Measurements from ENCODE around the gene GNAS. TPM values are rescaled to one million over a fixed set of nuclear protein-coding genes. Genes with fewer than 3 reads are reported as not detected.

Gene GNAS
- total RNA-seq, 2 experiments from 2014 or later, result 1,022 to 1,326 TPM

DNA sequence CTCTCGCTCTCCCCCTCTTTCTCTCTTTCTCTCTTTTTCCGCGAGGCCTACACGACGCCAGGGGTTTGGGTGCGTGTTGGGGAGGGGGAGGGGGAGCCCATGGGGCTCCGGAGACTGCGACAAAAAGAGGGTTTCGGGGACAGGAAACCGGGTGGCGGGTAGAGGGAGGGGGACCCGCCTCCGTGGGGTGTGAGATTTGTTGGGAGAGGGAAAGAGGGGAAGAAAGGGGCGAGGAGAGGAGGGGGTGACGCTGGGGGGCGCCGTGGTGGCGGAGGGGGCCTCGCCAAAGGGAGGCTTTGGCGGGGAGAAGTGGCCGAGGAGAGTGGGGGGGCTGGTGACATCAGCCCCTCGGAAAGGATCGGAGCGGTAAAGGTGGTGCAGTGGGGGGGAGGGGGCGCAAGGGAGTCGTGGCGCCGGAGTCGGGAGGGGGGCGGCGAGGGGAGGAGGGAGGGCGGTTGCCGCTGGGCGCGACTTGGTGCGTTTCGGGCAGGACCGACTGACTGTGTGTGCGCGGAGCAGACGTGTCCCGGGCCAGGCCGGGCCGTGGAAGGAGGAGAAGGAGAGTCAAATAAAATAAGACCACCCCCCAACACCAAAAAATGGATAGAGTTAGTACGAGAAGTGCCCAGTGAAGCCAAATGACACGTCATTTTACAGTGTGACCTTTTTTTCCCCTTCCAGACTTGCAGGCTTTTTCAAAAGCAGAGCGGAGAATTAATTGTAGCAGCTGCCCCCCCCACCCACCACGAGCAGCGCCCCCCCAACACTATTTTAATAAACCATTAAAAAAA is 39.8 kb downstream of the GNAS start:
- Mint-ChIP-seq H3K9me3 (no peaks in the 10 kb centered on the region), H3K27me3 (no peaks in the 10 kb centered on the region), H3K4me3 (peak overlapping the region; percentile 98), H3K27ac (peak overlapping the region; percentile 99), H3K4me1 (peaks cover 51% of the 10 kb centered on the region), H3K36me3 (ENCODE audit: low read depth) (peaks cover 40% of the 10 kb centered on the region)
- ChIA-PET CTCF (no interaction called here), POLR2A (no interaction called here)
- DNase-seq, result peak; percentile 79

DNA sequence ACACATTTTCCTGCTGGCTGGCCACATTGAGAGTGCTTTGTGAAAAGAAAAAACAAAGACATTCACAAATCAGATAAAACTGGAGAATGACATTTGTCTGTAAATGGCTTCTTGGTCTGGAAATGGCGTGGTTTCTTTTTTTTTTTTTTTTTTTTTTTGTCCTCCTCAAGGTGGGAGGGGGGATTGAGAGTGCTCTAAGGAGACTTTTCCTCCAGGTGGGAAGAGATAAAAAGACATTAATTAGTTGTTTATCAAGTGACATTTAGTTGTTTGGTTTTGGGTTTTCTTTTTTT is 40.4 kb downstream of the GNAS start:
- POLR2A ChIA-PET, result no interaction called here
- Mint-ChIP-seq H3K9me3 (no peaks in the 10 kb centered on the region), H3K27me3 (no peaks in the 10 kb centered on the region), H3K4me1 (peaks cover 51% of the 10 kb centered on the region), H3K36me3 (ENCODE audit: low read depth) (peaks cover 44% of the 10 kb centered on the region), H3K27ac (peak overlapping the region; percentile 99), H3K4me3 (peak overlapping the region; percentile 98)
- no peak for DNase-seq
- CTCF ChIA-PET, result no interaction called here

DNA sequence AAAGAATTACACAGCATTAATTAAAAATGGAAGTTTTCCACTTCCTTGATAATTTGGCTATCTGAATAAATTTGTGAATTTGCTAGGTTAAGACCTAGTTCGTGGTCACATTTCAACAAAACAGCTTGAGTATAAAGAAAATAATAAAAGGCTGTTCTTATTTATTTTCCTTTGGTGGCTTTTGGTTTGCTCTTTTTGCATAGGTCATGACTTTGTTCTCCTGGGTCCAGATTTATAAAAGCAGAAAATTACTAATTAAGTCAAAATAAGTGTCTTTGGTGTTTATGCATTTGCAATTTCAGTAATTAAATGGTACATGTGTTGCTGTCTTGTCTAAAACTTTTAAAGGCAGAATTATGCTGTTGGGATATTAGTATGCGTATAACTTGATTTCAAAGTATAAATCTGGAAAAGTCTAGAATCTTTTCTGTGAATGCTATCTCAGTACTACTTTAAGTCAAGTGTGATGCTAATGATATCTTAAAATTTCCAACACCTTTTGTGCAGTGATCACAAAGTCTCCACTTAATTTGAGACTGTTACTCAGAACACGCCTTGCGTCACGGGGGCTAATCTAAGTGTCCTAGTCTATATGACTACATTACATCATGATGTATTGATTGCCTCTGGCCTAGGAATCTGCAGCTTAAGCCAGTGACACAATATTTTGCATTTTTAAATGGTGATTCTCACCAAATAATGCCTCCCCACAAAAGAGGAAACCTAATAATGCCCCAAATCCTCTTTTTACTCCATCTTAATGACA is 41.0 kb downstream of the GNAS start:
- CTCF ChIA-PET, result no interaction called here
- DNase-seq, result peak; percentile 38
- peak overlapping the region; percentile 98 for H3K4me3 Mint-ChIP-seq
- peaks cover 53% of the 10 kb centered on the region for H3K4me1 Mint-ChIP-seq
- H3K27me3 Mint-ChIP-seq, result no peaks in the 10 kb centered on the region
- H3K9me3 Mint-ChIP-seq, result no peaks in the 10 kb centered on the region
- peaks cover 48% of the 10 kb centered on the region for H3K36me3 Mint-ChIP-seq (ENCODE audit: low read depth)
- H3K27ac Mint-ChIP-seq, result peak overlapping the region; percentile 99
- POLR2A ChIA-PET, result no interaction called here

DNA sequence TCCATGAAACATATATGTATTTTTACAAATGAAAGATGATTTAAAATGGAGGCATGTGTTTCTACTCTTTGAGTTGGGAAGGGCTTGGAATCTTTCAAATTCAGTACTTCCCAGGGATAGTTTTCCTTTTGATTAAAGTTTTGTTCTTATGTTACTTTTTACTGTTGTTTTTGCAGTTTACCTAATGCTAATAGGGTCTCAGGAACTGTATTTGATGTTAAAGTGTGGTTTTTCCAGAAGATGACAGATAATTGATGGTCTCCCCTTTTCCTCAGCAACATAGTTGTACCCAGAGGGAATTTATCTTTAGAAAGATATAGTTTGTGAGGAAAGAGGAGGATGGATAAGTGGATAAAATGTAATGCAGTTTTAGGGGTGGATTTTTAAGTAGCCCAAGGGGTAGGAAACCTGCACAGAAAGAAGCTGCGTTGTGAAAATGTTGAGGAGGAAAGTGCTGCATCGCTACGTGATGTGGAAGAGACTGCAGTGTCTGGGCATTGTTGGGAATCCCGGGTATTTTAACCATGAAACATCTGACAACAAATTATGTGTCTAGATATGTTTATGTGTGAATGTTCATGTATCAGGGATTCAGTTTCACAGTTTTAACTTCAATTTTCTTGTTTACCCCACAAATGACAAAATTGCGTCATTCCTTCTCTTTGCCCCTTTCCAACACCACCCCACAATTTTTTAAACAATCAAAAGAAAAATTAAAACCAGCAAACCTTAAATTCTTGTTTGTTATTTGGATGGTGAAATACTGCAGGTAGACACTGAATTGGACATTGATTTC is 42.3 kb downstream of the GNAS start:
- Mint-ChIP-seq H3K36me3 (ENCODE audit: low read depth) (peaks cover 59% of the 10 kb centered on the region), H3K9me3 (no peaks in the 10 kb centered on the region), H3K4me1 (peaks cover 58% of the 10 kb centered on the region), H3K27me3 (no peaks in the 10 kb centered on the region), H3K27ac (peak overlapping the region; percentile 79), H3K4me3 (peak overlapping the region; percentile 98)
- DNase-seq, result no peak
- ChIA-PET CTCF (no interaction called here), POLR2A (no interaction called here)

DNA sequence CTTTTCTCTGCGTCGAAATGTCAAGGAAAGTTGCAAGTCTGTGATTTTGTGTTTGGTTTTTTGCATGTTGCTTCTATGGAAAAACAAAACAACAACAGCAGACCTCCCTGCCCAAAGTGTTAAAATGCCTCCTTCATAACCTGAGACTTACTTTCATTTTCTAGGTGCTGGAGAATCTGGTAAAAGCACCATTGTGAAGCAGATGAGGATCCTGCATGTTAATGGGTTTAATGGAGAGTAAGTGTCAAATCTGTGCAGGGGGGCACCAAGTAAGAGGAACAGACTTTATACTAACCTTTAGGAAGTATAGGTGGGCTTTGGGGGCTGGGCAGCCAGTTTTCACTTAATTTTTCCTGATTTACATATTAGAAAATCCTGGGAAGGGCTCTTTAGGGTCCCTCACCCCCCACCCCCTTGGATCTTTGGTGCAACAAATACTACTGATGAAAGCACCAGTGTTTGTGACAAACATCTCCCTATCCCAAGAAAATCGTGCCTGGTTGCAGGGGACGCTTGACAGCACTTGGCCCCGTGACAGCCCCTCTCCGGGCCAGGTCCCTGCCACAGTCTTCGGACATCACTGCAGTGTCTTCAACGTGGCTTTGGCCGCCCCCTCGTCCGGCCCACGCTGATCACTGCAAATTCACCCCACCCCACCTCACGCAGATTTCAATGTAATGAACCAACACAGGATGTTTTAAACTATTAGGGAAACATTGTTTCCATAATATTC is 43.1 kb downstream of the GNAS start:
- CTCF ChIA-PET, result no interaction called here
- POLR2A ChIA-PET, result no interaction called here
- H3K27me3 Mint-ChIP-seq, result no peaks in the 10 kb centered on the region
- peaks cover 61% of the 10 kb centered on the region for H3K36me3 Mint-ChIP-seq (ENCODE audit: low read depth)
- DNase-seq, result no peak
- peak overlapping the region; percentile 98 for H3K4me3 Mint-ChIP-seq
- H3K4me1 Mint-ChIP-seq, result peaks cover 65% of the 10 kb centered on the region
- peak overlapping the region; percentile 60 for H3K27ac Mint-ChIP-seq
- H3K9me3 Mint-ChIP-seq, result no peaks in the 10 kb centered on the region

DNA sequence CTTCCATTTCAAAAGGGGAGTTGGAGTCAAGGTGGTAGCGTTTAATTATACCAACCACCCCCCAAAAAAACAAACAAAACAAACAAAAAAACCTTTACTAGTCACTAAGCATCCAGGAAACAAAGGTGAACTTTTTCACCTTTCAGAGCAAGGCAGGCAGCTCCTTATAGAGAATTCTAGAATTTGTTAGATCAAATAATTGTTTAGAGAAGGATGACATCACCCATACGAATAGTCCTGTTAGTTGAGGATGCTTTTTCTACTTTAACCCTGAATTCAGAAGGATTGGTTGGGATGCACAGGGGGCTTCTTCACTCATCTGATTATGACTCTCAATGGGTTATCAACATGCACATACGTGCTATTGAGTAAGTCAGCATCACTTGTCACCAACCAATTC is 44.3 kb downstream of the GNAS start:
- ChIA-PET CTCF (interaction anchor here (0.9 to 1.4 kb wide), 3 partner anchors 10 to 246 kb away, joined by 3 to 5 read pairs (median 3); partner anchors contain the start of gene STX16), POLR2A (no interaction called here)
- H3K27me3 Mint-ChIP-seq, result no peaks in the 10 kb centered on the region
- H3K27ac Mint-ChIP-seq, result no peak overlapping the region
- peaks cover 73% of the 10 kb centered on the region for H3K4me1 Mint-ChIP-seq
- no peak overlapping the region for H3K4me3 Mint-ChIP-seq
- DNase-seq, result no peak
- H3K36me3 Mint-ChIP-seq (ENCODE audit: low read depth), result peaks cover 61% of the 10 kb centered on the region
- H3K9me3 Mint-ChIP-seq, result no peaks in the 10 kb centered on the region

DNA sequence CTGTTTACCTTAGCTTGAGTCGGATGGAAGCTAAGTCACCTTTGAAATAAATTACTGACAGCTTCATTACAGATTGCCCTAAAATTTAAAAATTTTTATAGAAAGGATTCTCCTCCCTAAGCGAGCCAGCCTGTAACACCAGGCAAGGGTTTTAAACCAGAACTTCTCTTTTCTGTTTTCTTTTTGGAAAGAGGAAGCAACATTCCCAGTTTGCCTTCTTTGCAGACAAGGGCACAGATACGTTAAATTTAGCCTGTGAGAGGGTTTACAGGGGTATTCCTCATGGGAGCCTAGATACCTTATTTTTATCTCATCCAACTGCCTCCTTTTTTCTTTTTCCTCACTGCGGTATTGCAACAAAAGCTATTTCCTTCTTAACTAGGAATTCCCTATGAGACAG is 45.0 kb downstream of the GNAS start:
- Mint-ChIP-seq H3K9me3 (no peaks in the 10 kb centered on the region), H3K27me3 (no peaks in the 10 kb centered on the region), H3K36me3 (ENCODE audit: low read depth) (peaks cover 64% of the 10 kb centered on the region), H3K4me3 (no peak overlapping the region), H3K4me1 (peaks cover 80% of the 10 kb centered on the region), H3K27ac (no peak overlapping the region)
- no peak for DNase-seq
- ChIA-PET POLR2A (no interaction called here), CTCF (interaction anchor here (1.4 kb wide), 2 partner anchors 10 to 246 kb away, joined by 3 to 5 read pairs; partner anchors contain the start of gene STX16)

DNA sequence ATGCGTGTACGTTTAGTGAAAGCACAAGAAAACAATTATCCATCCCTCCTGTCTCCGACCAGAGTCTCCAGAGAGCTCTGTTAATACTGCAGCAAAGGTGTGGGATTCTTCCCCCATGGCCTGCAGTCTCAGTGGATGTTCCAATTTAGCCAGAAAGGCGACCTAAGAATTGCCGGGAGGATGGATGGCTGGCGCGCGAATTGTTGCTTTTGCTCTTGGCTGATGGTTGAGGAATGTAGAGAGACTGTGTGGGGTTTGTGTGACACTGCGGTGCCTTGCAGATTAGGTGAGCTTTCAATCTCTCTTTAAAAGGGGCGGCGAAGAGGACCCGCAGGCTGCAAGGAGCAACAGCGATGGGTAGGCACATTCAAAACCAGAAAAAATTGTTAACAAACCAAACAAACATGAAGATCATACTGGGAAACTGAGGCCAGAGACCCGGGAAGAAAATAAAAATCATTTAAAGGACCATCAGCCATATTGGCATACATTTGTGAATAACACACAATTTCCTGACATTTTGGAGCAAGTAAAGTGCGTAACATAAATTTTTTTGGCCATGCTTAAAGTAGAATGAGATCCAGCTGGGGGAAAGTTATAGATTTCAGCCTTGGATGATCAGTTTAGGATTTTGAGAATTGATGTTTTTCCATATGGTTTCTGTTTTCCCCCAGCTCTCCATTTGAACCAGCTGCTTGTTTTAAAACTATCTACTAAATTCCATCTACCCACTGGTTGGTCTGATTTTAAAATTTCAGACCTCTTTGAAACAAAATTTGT is 46.3 kb downstream of the GNAS start:
- H3K9me3 Mint-ChIP-seq, result no peaks in the 10 kb centered on the region
- DNase-seq, result no peak
- peaks cover 81% of the 10 kb centered on the region for H3K4me1 Mint-ChIP-seq
- H3K36me3 Mint-ChIP-seq (ENCODE audit: low read depth), result peaks cover 64% of the 10 kb centered on the region
- H3K27me3 Mint-ChIP-seq, result no peaks in the 10 kb centered on the region
- H3K4me3 Mint-ChIP-seq, result no peak overlapping the region
- H3K27ac Mint-ChIP-seq, result no peak overlapping the region
- CTCF ChIA-PET, result interaction anchor here (0.6 kb wide), 1 partner anchor 30 kb away, joined by 4 read pairs; no protein-coding TSS in a partner anchor
- POLR2A ChIA-PET, result no interaction called here

DNA sequence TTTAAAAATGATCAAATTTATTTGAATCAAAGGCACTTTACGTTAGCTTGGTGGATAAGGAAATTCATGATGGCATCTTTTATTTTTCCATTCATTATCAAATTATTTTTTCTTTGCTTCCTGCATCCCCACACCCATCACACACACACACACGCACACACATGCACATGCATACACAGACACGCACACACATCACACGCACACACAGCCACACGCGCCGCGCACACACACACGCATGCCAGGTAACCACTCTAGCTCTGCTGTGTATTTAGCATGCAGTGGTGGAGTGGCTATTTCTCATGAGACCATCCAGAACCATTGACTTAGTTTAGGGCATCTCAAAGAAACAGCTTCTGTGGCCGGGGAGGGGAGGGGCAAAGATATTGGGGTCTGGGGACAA is 47.0 kb downstream of the GNAS start:
- peaks cover 77% of the 10 kb centered on the region for H3K4me1 Mint-ChIP-seq
- ChIA-PET POLR2A (no interaction called here), CTCF (no interaction called here)
- H3K27me3 Mint-ChIP-seq, result no peaks in the 10 kb centered on the region
- H3K27ac Mint-ChIP-seq, result no peak overlapping the region
- no peak for DNase-seq
- H3K9me3 Mint-ChIP-seq, result no peaks in the 10 kb centered on the region
- no peak overlapping the region for H3K4me3 Mint-ChIP-seq
- peaks cover 67% of the 10 kb centered on the region for H3K36me3 Mint-ChIP-seq (ENCODE audit: low read depth)

DNA sequence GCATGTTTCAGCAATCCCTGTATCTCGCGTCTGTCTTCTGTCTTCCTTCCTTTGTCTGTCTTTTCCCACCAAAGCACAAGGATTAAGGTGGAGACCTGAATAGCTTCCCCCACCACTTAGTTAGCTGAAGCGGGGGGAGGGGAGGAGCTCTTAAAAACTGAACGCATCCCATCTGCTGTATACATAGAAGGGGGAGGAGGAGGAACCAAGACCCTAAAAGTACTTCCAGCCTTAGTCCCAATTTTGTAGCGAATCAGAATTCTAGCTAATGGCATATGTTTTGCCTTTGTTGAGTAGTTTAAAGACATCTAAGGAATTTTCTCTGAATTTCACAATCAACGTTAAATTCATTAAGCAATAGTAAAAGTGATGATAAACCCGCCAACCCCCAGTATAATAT is 47.9 kb downstream of the GNAS start:
- Mint-ChIP-seq H3K9me3 (no peaks in the 10 kb centered on the region), H3K4me1 (peaks cover 75% of the 10 kb centered on the region), H3K27ac (peak overlapping the region; percentile 10), H3K36me3 (ENCODE audit: low read depth) (peaks cover 68% of the 10 kb centered on the region), H3K27me3 (no peaks in the 10 kb centered on the region), H3K4me3 (no peak overlapping the region)
- CTCF ChIA-PET, result interaction anchor here (0.6 to 1.6 kb wide), 3 partner anchors 14 to 250 kb away, joined by 3 to 5 read pairs (median 5); partner anchors contain the start of gene STX16
- DNase-seq, result no peak
- POLR2A ChIA-PET, result no interaction called here

DNA sequence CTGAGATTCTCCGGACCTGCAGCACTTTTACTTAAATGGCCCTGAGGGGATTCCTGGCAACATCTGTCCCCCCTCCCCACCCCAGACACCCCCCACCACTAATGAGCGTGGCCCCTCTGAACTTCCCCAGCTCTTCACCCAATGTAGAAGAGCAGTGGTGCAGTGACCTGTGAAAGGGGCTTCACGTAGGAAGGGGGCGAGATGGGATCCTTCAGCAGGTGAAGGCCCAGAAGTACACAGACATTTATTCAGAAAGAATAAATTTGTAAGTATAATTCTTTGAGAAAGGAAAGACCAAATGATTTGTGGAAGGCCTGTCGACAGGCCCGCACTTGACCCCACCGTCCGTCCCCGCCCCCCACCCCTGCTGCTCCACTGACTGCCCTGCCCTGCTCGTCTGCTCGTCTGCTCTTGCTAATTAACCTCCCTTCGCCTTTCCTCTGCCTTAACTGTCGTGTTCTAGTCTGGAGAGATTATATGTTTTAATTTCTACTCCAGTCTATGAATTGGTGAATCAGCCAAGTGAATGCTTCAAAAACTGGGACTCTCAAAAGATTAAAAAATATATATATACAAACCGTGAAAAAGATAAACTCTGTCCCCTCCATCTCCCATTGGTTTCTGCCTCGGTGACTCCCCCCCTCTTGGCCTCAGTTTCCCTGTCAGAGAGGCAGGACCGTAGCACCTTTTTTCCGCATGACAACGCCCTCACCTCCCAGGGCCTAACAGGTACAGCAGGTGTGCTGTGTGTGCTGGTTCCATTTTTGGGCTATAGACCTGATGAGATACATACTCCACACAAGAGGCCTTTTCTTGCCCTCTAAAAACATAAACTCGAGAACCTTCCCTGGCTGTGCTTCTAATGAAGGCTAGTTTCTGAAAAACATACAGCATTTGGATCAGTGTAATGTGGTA is 49.2 kb downstream of the GNAS start:
- peaks cover 64% of the 10 kb centered on the region for H3K36me3 Mint-ChIP-seq (ENCODE audit: low read depth)
- POLR2A ChIA-PET, result no interaction called here
- H3K27me3 Mint-ChIP-seq, result no peaks in the 10 kb centered on the region
- CTCF ChIA-PET, result interaction anchor here (1.6 kb wide), 1 partner anchor 251 kb away, joined by 5 read pairs; the partner anchor contains the start of gene STX16
- H3K9me3 Mint-ChIP-seq, result no peaks in the 10 kb centered on the region
- H3K4me3 Mint-ChIP-seq, result no peak overlapping the region
- no peak overlapping the region for H3K27ac Mint-ChIP-seq
- no peak for DNase-seq
- H3K4me1 Mint-ChIP-seq, result peaks cover 74% of the 10 kb centered on the region
